ENCODE results near the gene KCNMA1. TPM values are rescaled to one million over a fixed set of nuclear protein-coding genes. Genes with fewer than 3 reads are reported as not detected.

Gene KCNMA1
- total RNA-seq, 1 experiment from 2014 or later, result 0.49 TPM

DNA sequence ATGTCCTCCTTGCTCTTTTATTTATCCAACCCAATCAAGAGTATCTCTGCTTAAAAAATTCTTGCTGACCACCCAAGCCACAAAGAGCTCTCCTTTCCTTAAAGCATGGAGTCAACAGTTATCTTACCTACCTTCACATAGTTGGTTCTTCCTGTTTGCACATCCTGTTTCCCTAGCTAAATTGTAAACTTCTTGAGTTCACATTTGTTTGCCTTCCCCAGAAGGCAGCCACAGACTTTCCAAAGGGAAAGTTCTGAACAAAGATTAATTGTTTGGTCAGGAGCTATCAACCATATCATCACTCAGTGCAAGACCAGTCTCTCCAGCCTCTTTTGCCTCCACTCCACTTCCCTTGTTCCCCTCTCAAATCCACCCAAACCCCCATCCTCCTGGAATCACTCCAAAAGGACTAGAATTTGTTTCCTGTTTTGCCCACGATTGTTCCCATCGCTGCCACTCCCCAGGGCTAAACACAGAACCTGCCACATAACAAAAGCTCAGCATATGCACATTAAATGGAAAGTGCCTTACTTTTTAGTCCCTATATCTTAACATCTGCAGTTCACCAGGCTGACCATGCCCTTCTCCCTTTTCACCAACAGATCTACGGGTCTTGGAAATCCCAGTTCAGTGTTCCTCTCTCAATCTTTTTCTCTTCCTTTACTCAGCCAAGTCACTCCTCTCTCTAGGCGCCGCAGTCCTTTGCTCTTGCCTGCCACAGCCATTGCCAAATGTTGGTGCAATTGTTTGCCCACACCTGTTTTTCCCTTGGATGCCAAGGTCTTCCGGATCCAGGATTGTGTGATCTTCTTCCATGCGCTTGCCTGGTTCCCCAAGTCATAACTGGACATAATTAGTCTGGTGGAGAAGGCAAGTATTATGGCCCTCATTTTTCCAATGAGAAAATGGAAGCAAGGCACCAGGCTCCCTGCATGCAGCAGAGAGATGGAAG, 265.5 kb downstream of the KCNMA1 start:
- POLR2A ChIA-PET, result no interaction called here
- intact Hi-C loops (cut with micrococcal nuclease), result no loop called here
- ATAC-seq, result no peak

DNA sequence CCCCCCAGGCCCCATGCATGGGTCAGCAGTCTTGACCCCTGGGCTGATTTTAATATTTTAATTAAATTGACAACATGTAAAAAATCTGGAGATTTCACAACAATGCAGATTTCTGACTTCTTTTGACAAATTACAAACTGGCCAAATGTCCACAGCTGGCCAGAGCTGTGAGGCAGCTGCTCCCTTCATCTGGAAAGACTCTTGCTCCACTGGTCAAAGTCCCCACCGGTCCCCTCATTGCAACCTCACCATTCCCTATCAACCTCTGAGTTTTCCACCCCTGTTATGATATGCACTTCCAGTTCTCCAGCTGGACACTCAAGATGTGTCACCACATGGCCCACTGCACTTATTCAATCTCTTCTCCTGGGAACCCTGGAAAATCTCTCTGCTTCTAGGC, 266.2 kb downstream of the KCNMA1 start:
- H3K79me2 ChIP-seq (ENCODE audit: insufficient read depth, low read length), result no peaks in the 10 kb centered on the region
- ChIA-PET RAD21 (ENCODE audit: low non-redundant PET in 1 of 2, low total read pairs in 2 of 2, uncharacterized antibody in 2 of 2, unreplicated experiment in 2 of 2) (no interaction called here), POLR2A (no interaction called here), CTCF (no interaction called here)
- no peak for ATAC-seq
- intact Hi-C loops (cut with micrococcal nuclease), result no loop called here
- H2AFZ ChIP-seq (ENCODE audit: low read depth, low read length, poor library complexity, severe bottlenecking), result no peak overlapping the region
- no peak overlapping the region for H3K27ac ChIP-seq (ENCODE audit: low read depth, low read length)
- H3K9me2 ChIP-seq (ENCODE audit: insufficient read depth), result no peaks in the 10 kb centered on the region
- no peaks in the 10 kb centered on the region; the same call in 1 of the 2 replicates for H3K27me3 ChIP-seq (ENCODE audit: insufficient read depth, low read length)
- TF ChIP-seq FOSL1 (IDR thresholded peaks at IDR 0.05; ENCODE audit: low read depth), result no peak
- TF ChIP-seq, protein P1, sequence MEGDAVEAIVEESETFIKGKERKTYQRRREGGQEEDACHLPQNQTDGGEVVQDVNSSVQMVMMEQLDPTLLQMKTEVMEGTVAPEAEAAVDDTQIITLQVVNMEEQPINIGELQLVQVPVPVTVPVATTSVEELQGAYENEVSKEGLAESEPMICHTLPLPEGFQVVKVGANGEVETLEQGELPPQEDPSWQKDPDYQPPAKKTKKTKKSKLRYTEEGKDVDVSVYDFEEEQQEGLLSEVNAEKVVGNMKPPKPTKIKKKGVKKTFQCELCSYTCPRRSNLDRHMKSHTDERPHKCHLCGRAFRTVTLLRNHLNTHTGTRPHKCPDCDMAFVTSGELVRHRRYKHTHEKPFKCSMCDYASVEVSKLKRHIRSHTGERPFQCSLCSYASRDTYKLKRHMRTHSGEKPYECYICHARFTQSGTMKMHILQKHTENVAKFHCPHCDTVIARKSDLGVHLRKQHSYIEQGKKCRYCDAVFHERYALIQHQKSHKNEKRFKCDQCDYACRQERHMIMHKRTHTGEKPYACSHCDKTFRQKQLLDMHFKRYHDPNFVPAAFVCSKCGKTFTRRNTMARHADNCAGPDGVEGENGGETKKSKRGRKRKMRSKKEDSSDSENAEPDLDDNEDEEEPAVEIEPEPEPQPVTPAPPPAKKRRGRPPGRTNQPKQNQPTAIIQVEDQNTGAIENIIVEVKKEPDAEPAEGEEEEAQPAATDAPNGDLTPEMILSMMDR (IDR thresholded peaks at IDR 0.05 in 2 of 3, conservative IDR thresholded peaks at IDR 0.05 in 1 of 3; ENCODE audit: borderline replicate concordance in 1 of 3, insufficient read depth in 1 of 3, low read depth in 2 of 3, low read length in 2 of 3), result no peak
- TF ChIP-seq, protein P2, sequence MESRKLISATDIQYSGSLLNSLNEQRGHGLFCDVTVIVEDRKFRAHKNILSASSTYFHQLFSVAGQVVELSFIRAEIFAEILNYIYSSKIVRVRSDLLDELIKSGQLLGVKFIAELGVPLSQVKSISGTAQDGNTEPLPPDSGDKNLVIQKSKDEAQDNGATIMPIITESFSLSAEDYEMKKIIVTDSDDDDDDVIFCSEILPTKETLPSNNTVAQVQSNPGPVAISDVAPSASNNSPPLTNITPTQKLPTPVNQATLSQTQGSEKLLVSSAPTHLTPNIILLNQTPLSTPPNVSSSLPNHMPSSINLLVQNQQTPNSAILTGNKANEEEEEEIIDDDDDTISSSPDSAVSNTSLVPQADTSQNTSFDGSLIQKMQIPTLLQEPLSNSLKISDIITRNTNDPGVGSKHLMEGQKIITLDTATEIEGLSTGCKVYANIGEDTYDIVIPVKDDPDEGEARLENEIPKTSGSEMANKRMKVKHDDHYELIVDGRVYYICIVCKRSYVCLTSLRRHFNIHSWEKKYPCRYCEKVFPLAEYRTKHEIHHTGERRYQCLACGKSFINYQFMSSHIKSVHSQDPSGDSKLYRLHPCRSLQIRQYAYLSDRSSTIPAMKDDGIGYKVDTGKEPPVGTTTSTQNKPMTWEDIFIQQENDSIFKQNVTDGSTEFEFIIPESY (IDR thresholded peaks at IDR 0.05; ENCODE audit: extremely low read depth, insufficient replicate concordance, low read length), result no peak
- no peak for TF ChIP-seq CEBPB (IDR thresholded peaks at IDR 0.05; ENCODE audit: low read depth)
- TF ChIP-seq RAD21 (IDR thresholded peaks at IDR 0.05; ENCODE audit: low read depth), result no peak
- no peak for TF ChIP-seq ELF1 (IDR thresholded peaks at IDR 0.05; ENCODE audit: borderline replicate concordance, low read depth)
- no peak for TF ChIP-seq POLR2AphosphoS5 (IDR thresholded peaks at IDR 0.05; ENCODE audit: low read depth, low read length)
- TF ChIP-seq TCF7L2 (IDR thresholded peaks at IDR 0.05; ENCODE audit: borderline replicate concordance, extremely low read depth, insufficient read depth, insufficient read length), result no peak
- BruUV-seq (replicated peaks), result no TSS peak
- H3K36me3 ChIP-seq (ENCODE audit: control insufficient read depth in 1 of 2, insufficient read depth in 2 of 2, low read length in 2 of 2), result no peaks in the 10 kb centered on the region
- no peak overlapping the region for H3K9ac ChIP-seq (ENCODE audit: low read length)
- no peak overlapping the region for H3K4me2 ChIP-seq (ENCODE audit: low read length)
- no peaks in the 10 kb centered on the region for H3K9me3 ChIP-seq (ENCODE audit: control insufficient read depth in 1 of 2, insufficient read depth in 1 of 2, low read depth in 1 of 2, low read length in 2 of 2)
- H3K4me1 ChIP-seq (ENCODE audit: control insufficient read depth in 1 of 2, insufficient read depth in 2 of 2, low read length in 2 of 2), result no peaks in the 10 kb centered on the region
- H4K20me1 ChIP-seq (ENCODE audit: insufficient read depth), result no peaks in the 10 kb centered on the region
- DNase-seq (ENCODE audit: low read depth, low spot score), result no peak
- H3K4me3 ChIP-seq (replicated peaks in 1 of 2; ENCODE audit: low read depth in 1 of 2, low read length in 2 of 2), result no peak overlapping the region

More for the DNA sequence above, 265.5 kb downstream of the KCNMA1 start:
- BruUV-seq (replicated peaks), result no TSS peak
- H3K4me3 ChIP-seq (replicated peaks in 1 of 2; ENCODE audit: low read depth in 1 of 2, low read length in 2 of 2), result no peak overlapping the region
- H2AFZ ChIP-seq (ENCODE audit: low read depth, low read length, poor library complexity, severe bottlenecking), result no peak overlapping the region
- H3K79me2 ChIP-seq (ENCODE audit: insufficient read depth, low read length), result no peaks in the 10 kb centered on the region
- no peak overlapping the region for H3K9ac ChIP-seq (ENCODE audit: low read length)
- TF ChIP-seq ZNF274 (IDR thresholded peaks at IDR 0.05; ENCODE audit: low read depth, low read length), result no peak
- TF ChIP-seq, protein P2 (IDR thresholded peaks at IDR 0.05; ENCODE audit: extremely low read depth, insufficient replicate concordance, low read length), result no peak
- no peak for TF ChIP-seq JUND (IDR thresholded peaks at IDR 0.05)
- H3K9me3 ChIP-seq (ENCODE audit: control insufficient read depth in 1 of 2, insufficient read depth in 1 of 2, low read depth in 1 of 2, low read length in 2 of 2), result no peaks in the 10 kb centered on the region
- no peak overlapping the region for H3K4me2 ChIP-seq (ENCODE audit: low read length)
- H3K27me3 ChIP-seq (ENCODE audit: insufficient read depth, low read length), result no peaks in the 10 kb centered on the region; the same call in 1 of the 2 replicates
- RAD21 ChIA-PET (ENCODE audit: low non-redundant PET in 1 of 2, low total read pairs in 2 of 2, uncharacterized antibody in 2 of 2, unreplicated experiment in 2 of 2), result no interaction called here
- CTCF ChIA-PET, result no interaction called here
- no peaks in the 10 kb centered on the region for H3K36me3 ChIP-seq (ENCODE audit: control insufficient read depth in 1 of 2, insufficient read depth in 2 of 2, low read length in 2 of 2)
- H4K20me1 ChIP-seq (ENCODE audit: insufficient read depth), result no peaks in the 10 kb centered on the region
- H3K9me2 ChIP-seq (ENCODE audit: insufficient read depth), result no peaks in the 10 kb centered on the region
- DNase-seq (ENCODE audit: low read depth, low spot score), result no peak
- H3K4me1 ChIP-seq (ENCODE audit: control insufficient read depth in 1 of 2, insufficient read depth in 2 of 2, low read length in 2 of 2), result no peaks in the 10 kb centered on the region
- H3K27ac ChIP-seq (ENCODE audit: low read depth, low read length), result no peak overlapping the region

Data from HCT116 (cell line).